ENCODE data around the gene GPRC5C.

Gene GPRC5C

DNA sequence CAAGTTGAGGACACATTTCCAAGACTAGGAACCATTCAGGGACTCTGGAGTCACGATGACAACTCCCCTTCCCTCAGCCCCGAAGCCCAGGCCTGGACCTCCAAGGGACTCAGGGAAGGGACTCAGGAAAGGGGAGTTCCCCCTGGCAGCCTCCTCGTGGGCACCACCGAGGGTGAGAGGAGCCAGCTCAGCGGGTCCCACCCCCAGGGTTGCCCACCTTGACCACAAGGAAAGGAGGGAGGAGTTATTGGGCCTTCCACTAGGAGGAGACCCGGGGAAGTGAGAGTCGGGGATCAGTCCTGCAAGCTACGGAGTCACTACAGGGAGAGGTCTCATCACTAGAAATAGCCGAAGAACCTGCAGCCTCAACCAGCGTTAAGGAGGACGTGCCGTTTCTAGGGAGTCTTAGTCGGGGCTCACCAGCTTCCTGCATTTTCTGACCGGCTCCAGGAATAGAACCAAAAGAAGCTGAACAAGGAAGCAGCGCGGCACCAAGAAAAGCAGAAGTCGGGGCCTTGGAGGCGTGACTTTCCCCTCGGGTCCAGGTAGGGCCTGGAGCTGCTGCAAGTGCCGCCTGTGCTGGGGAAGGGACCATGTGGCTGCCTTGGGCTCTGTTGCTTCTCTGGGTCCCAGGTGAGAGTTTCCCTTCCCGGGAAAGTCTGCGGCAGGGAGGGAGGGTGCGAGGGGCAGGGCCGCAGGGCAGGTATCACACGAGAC is 34.4 kb downstream of the GPRC5C start, which contains the start of gene CD300A:
Gene CD300A (plus strand): TSS at position 524 of the 717 bp plus-strand sequence. CDS start 70 bp downstream, at position 594.
- Histone ChIP-seq H3K27me3 (no peaks in the 10 kb centered on the region), H3K9me3 (no peaks in the 10 kb centered on the region), H3K4me3 (ENCODE audit: low read depth in 1 of 2, low read length in 1 of 2) (peak within 1 kb of the TSS; percentile 70 to 90), H3K27ac (peak within 1 kb of the TSS; percentile 98), H3K4me1 (ENCODE audit: control insufficient read depth in 1 of 2, insufficient read depth in 1 of 2, low read depth in 1 of 2, low read length in 1 of 2) (peaks cover 86 to 94% of the 10 kb centered on the region in 2 experiments), H3K36me3 (peaks cover 10% of the 10 kb centered on the region)
- TF ChIP-seq CTCF (IDR thresholded peaks at IDR 0.05), result no peak

GRCh38 chr17:74466828-74467184 is 34.9 kb downstream of the GPRC5C start:
- H3K27ac ChIP-seq, result peak overlapping the region; percentile 98
- peak overlapping the region; percentile 70 to 90 for H3K4me3 ChIP-seq (ENCODE audit: low read depth in 1 of 2, low read length in 1 of 2)
- H3K9me3 ChIP-seq, result no peaks in the 10 kb centered on the region
- H3K4me1 ChIP-seq (ENCODE audit: control insufficient read depth in 1 of 2, insufficient read depth in 1 of 2, low read depth in 1 of 2, low read length in 1 of 2), result peaks cover 83 to 92% of the 10 kb centered on the region in 2 experiments
- TF ChIP-seq CTCF (IDR thresholded peaks at IDR 0.05), result no peak
- no peaks in the 10 kb centered on the region for H3K27me3 ChIP-seq
- H3K36me3 ChIP-seq, result peaks cover 16% of the 10 kb centered on the region

DNA sequence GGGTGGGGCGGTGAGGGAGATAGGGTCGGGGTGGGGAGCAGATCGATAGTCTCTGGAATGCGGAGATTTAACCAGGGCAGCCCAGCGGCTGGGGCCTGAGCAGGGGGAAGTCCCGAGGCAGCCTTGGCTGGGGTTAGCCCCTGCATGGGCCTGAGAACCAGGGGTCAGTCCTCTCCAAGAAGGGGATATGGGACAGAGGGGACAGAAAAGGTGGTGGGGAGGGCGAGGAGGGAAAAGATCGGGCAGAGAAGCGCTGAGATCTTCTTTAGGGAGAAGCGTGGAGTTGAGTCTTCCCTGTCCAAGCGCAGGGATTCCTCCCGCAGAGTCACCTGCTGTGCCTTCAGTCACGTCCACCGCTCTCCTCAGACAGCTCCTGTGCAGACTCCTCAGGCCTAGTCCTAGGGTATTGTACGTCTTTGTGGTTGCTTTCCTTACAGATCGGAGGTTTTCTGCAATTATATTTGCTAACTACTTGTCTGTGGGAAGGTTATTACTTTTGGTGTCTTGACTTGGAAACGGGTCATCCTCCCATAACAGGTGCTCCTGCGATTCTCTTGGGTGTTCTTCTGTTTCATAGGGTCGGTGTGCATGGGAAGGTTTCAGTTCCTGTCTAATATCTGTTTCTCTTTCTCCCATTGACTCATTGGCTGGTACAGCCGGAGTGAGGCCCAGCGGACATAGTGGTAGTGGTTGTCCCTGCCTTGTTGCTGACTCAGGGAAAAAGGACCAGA is 35.5 kb downstream of the GPRC5C start:
- H3K4me3 ChIP-seq (ENCODE audit: low read depth in 1 of 2, low read length in 1 of 2), result peak overlapping the region; percentile 70 to 90
- no peak for TF ChIP-seq CTCF (IDR thresholded peaks at IDR 0.05)
- H3K36me3 ChIP-seq, result peaks cover 21% of the 10 kb centered on the region
- H3K27me3 ChIP-seq, result no peaks in the 10 kb centered on the region
- H3K27ac ChIP-seq, result peak overlapping the region; percentile 98
- H3K4me1 ChIP-seq (ENCODE audit: control insufficient read depth in 1 of 2, insufficient read depth in 1 of 2, low read depth in 1 of 2, low read length in 1 of 2), result peaks cover 77 to 86% of the 10 kb centered on the region in 2 experiments
- no peaks in the 10 kb centered on the region for H3K9me3 ChIP-seq

- H3K27me3 ChIP-seq, result no peaks in the 10 kb centered on the region
- no peak for TF ChIP-seq CTCF (IDR thresholded peaks at IDR 0.05)
- no peaks in the 10 kb centered on the region for H3K9me3 ChIP-seq
- H3K4me1 ChIP-seq (ENCODE audit: control insufficient read depth in 1 of 2, insufficient read depth in 1 of 2, low read depth in 1 of 2, low read length in 1 of 2), result peaks cover 41 to 46% of the 10 kb centered on the region in 2 experiments
- peaks cover 61% of the 10 kb centered on the region for H3K36me3 ChIP-seq
- no peak overlapping the region for H3K4me3 ChIP-seq (ENCODE audit: low read depth in 1 of 2, low read length in 1 of 2)
- peak overlapping the region; percentile 9 for H3K27ac ChIP-seq
Observed at GRCh38 chr17:74471341-74471740, 39.5 kb downstream of the GPRC5C start.

DNA sequence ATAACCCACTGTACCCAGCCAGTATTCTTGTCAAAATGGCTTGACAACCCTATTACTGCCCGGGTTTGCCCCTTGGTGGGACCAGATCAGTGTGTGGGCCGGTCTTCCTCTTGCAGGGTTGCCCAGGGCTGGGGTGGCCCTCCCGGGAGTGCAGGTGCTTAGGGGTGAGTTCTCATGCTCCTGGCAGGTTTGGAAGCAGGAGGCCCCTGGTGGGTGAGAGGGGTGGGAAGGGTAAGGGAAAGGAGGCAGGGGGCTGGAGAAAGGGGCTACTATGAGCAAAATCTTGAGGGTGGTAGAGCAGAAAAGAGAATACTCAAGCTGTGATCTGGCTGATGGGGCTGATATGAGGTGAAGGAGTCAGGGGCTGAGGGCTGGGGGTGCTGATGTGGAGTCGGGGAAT is 41.0 kb downstream of the GPRC5C start:
- H3K27me3 ChIP-seq, result no peaks in the 10 kb centered on the region
- no peak overlapping the region for H3K27ac ChIP-seq
- H3K9me3 ChIP-seq, result no peaks in the 10 kb centered on the region
- no peak overlapping the region for H3K4me3 ChIP-seq (ENCODE audit: low read depth in 1 of 2, low read length in 1 of 2)
- TF ChIP-seq CTCF (IDR thresholded peaks at IDR 0.05), result no peak
- H3K36me3 ChIP-seq, result peaks cover 76% of the 10 kb centered on the region
- H3K4me1 ChIP-seq (ENCODE audit: control insufficient read depth in 1 of 2, insufficient read depth in 1 of 2, low read depth in 1 of 2, low read length in 1 of 2), result peaks cover 46 to 47% of the 10 kb centered on the region in 2 experiments
